Islet of Langerhans (tissue), 1 donor: ENCODE data around the gene ERMN.
"Not testable (repeated sequence)": the region's sequence is repeated elsewhere in the genome, so short reads cannot be mapped to it uniquely, and the experiment has no call there.

ENCODE experiments used
- FAIRE-seq: peaks from one replicate; lab custom pipeline; 2011; peaks lifted over from hg19 to GRCh38; lab: Jason Lieb, UNC

Gene ERMN

DNA sequence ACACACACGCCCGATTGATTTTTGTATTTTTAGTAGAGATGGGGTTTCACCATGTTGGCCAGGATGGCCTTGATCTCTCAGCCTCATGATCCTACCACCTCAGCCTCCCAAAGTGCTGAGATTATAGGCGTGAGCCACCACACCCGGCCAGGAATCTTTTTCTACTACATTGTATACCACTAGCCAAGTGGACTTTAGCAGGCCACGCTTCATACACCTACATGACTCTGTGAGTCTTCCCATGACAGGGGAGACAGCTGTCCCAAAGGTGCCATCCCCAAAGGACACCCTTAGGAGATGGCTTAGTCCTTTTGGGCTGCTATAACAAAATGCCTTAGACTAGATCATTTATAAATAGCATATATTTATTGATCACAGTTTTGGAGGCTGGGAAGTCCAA, 32.8 kb downstream of the ERMN start:
- no peak for FAIRE-seq

DNA sequence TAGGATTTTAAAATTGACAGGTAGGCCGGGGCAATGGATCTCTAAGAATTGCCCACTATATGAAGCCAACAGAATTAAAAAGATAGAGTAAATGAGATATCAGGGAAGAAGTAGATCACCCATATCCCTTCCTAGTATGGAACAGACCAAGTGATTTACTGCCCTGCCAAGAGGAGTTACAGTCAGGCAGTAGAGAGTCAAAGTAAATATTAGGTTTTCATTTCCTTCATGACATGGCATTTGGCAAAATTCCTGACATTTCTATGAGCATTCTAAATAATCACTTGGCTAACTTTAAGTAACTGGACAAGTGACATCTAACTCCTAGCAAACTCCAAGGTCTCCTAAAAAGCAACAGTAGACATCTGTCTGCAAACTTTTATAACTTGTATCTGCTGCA, 34.6 kb downstream of the ERMN start:
- no peak for FAIRE-seq

DNA sequence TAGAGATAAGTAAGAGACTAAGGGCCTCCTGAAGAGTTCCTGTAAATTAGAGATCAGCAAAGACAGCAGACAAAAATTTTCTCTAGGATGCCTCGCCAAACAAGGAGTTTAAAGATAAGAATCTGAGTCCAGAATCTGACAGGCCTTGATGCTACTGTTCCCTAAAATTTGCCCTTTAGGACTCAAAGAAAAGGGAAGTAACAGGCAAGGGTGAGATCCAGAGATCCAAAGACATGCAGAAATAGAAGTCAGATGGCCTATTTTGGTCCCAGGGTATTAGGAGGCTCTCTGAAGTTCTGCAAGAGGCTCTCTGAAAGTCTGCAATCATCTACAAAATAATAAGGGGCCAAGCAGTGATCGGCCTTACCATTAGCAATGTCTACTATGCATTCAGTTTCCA, 35.1 kb downstream of the ERMN start:
- FAIRE-seq = no peak

DNA sequence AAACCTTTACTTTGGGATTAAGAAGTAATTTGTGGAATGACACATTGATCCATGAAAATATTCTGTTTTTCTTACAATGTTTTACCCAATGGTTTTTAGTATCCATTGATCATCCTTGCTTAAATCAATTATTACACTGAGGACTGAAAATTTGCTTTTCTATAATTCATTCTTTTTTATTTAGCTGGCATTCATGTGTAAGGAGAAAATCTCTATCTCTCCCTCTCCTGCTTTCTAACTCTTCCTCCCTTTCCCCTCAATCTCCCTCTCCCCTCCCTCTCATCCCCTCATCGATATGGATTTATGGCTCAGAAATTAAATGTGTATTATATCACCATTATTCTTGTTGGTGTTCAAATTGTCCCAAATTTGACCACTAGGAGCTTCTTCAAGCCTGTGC, 38.5 kb downstream of the ERMN start:
- FAIRE-seq = no peak

DNA sequence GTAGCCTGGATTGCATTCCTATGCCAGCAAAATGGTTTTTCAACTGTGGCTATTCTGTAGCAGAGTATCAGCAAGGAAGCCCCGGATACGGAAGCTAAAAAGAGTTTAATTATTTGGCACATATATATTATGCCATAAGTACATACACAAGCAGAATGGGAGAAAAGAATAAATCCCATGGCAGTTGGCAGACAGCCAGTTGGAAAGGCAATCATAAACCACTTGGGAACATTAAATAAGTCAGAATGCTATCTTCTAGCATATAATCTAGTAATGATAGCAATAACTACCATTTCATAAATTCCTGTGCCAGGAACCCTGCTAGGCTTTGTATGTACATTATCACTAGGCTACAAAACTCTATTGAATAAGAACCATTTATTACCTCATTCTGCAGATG, 42.2 kb downstream of the ERMN start:
- FAIRE-seq = no peak

DNA sequence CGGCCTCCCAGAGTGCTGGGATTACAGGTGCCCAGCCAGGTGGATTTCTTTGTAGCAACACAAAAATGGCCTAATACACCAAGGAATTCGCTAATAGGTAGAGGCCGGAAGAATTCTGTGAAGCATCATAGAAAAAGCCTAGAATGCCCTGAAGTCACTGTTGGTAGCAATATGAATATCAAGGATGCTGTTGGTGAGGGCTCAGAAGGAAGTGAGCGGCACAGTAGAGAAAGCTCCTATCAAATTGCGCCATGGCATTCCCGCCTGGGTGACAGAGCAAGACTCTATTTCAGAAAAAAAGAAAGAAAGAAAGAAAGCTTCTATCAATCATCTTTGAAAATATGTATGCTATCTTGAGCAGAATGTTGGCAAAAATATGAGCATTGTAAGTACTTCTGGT, 44.3 kb downstream of the ERMN start:
- FAIRE-seq = no peak

DNA sequence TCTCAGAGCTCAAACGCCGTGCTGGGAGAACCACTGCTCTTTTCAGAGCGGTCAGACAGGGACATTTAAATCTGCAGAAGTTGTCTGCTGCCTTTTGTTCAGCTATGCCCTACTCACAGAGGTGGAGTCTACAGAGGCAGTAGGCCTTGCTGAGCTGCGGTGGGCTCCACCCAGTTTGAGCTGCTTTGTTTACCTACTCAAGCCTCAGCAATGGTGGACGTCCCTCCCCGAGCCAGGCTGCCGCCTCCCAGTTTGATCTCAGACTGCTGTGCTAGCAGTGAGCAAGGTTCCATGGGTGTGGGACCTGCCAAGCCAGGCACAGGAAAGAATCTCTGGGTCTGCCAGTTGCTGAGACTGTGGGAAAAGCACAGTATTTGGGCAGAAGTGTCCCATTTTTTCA, 46.3 kb downstream of the ERMN start:
- not testable (repeated sequence) for FAIRE-seq

DNA sequence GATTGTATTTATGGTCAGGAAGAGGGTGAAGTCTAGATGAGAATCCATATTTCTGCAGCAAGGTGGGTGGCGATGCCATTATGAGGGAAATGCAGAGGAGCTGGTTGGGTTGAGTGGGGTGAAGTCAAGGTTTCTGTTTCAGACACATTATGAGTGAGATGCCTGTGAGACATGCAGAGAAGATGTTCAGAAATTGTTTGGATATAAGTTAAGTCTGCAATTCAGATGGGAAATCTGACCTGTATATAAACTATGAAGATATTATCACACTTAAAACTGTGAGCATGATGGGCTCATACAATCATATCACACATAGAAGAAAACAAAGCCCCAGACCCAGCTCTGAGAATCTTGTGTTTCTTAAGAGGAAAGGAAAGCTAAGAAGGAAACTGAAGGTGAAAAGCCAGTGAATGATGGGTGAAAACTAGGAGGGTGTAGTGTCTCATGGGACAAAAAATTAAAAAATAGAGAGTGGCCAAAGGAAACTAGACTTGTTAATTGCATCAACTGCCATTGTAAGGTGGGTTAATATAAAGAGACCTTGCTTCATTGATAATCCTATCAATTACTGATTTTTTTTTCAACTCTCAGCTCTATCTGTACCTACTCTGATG, 53.9 kb downstream of the ERMN start:
- no peak for FAIRE-seq

DNA sequence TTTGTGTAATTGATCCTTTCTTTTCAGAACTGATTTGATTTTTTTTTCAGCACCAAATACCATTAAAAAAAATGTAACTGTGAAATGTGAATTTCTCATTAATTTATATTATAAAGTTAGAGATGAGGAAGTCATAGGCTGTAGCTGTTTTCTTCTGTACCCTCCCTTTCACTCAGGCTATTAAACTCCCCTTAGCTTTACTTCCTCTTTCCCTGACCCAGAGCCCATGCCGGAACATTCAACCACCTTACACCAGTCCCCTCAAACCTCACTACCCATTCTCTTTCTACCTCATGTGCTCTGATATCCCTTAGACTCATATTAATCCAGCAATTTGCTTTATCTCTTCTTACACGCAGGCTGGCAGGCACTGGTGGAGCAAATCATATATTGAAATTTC, 55.7 kb downstream of the ERMN start:
- FAIRE-seq = no peak

DNA sequence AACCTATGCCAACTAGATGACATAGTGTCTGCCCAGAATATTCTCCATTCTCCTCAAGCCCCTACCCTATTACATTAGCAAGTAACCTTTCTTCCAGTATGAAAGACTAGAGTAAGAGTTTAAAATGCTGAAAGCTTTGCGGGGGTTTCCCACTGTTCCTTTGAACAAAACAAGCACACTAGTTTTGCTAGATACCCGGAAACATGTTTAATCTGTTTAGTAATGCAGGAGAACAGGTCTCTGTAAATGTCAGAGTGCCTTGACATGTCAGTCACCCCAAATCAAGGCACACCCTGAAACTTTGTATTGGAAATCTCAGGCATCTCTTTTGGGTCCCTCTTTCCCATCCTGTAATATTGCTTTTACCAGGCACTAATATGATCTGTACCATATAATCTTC, 56.6 kb downstream of the ERMN start:
- no peak for FAIRE-seq
